Duodenal mucosa (tissue), 2 donors: ENCODE measurements around the gene SDF2L1.

Experiments used
- H3K27ac ChIP-seq: one replicate; pipeline ENCODE4 v1.7.0; 2013; ENCODE audit warnings: low read depth, low read length
- H3K27me3 ChIP-seq, 2 donors: one replicate each; pipeline ENCODE4 v1.7.0; 2013; ENCODE audit warnings: low read length in 2 of 2, control low read depth in 1 of 2; ENCODE audit not compliant: insufficient read depth in 2 of 2, control insufficient read depth in 1 of 2
- H3K36me3 ChIP-seq, 2 donors: one replicate each; pipeline ENCODE4 v1.7.0; 2013; ENCODE audit warnings: low read length in 2 of 2, control low read depth in 1 of 2; ENCODE audit not compliant: insufficient read depth in 2 of 2, control insufficient read depth in 1 of 2
- H3K4me1 ChIP-seq, 2 donors: one replicate each; pipeline ENCODE4 v1.7.0; 2013; ENCODE audit warnings: low read length in 2 of 2, control low read depth in 1 of 2; ENCODE audit not compliant: insufficient read depth in 2 of 2, control insufficient read depth in 1 of 2
- H3K4me3 ChIP-seq, 2 donors: one replicate each; pipeline ENCODE4 v1.7.0; 2013; ENCODE audit warnings: low read length in 2 of 2, low read depth in 1 of 2
- H3K9ac ChIP-seq, 2 donors: one replicate each; pipeline ENCODE4 v1.7.0; 2013; ENCODE audit warnings: low read length in 2 of 2, low read depth in 1 of 2
- H3K9me3 ChIP-seq, 2 donors: one replicate each; pipeline ENCODE4 v1.7.0; 2013; ENCODE audit warnings: low read length in 2 of 2, control low read depth in 1 of 2; ENCODE audit not compliant: control insufficient read depth in 1 of 2

Gene SDF2L1

GRCh38 chr22:21679383-21679782, 37.3 kb downstream of the SDF2L1 start:
- Histone ChIP-seq H3K9ac (no peak overlapping the region), H3K27me3 (no peaks in the 10 kb centered on the region), H3K4me3 (no peak overlapping the region), H3K36me3 (peaks cover 28 to 53% of the 10 kb centered on the region in 2 donors), H3K27ac (no peak overlapping the region), H3K4me1 (no peaks in the 10 kb centered on the region), H3K9me3 (no peaks in the 10 kb centered on the region)

- H3K9ac ChIP-seq: no peak overlapping the region
- peaks cover 15 to 55% of the 10 kb centered on the region in 2 donors for H3K36me3 ChIP-seq
- H3K4me3 ChIP-seq: no peak overlapping the region
- no peak overlapping the region for H3K27ac ChIP-seq
- H3K9me3 ChIP-seq: no peaks in the 10 kb centered on the region
- H3K4me1 ChIP-seq: no peaks in the 10 kb centered on the region
- no peaks in the 10 kb centered on the region for H3K27me3 ChIP-seq
Observed at GRCh38 chr22:21680830-21681565, 38.9 kb downstream of the SDF2L1 start.

- Histone ChIP-seq H3K27me3 (no peaks in the 10 kb centered on the region), H3K36me3 (peaks cover 21 to 62% of the 10 kb centered on the region in 2 donors), H3K4me1 (no peaks in the 10 kb centered on the region), H3K4me3 (no peak overlapping the region), H3K27ac (no peak overlapping the region), H3K9me3 (no peaks in the 10 kb centered on the region), H3K9ac (no peak overlapping the region)
Observed at GRCh38 chr22:21681566-21682370, 39.7 kb downstream of the SDF2L1 start.

- Histone ChIP-seq H3K9ac (no peak overlapping the region), H3K27me3 (no peaks in the 10 kb centered on the region), H3K4me3 (no peak overlapping the region), H3K36me3 (peaks cover 22 to 66% of the 10 kb centered on the region in 2 donors), H3K27ac (no peak overlapping the region), H3K9me3 (no peaks in the 10 kb centered on the region), H3K4me1 (no peaks in the 10 kb centered on the region)
Observed at GRCh38 chr22:21682385-21683175, 40.5 kb downstream of the SDF2L1 start.

GRCh38 chr22:21683401-21683811, 41.3 kb downstream of the SDF2L1 start:
- Histone ChIP-seq H3K9ac (no peak overlapping the region), H3K27ac (no peak overlapping the region), H3K9me3 (no peaks in the 10 kb centered on the region), H3K36me3 (peaks cover 25 to 63% of the 10 kb centered on the region in 2 donors), H3K27me3 (no peaks in the 10 kb centered on the region), H3K4me3 (no peak overlapping the region), H3K4me1 (no peaks in the 10 kb centered on the region)

GRCh38 chr22:21684492-21685163, 42.5 kb downstream of the SDF2L1 start:
- Histone ChIP-seq H3K4me3 (no peak overlapping the region), H3K4me1 (no peaks in the 10 kb centered on the region), H3K27ac (no peak overlapping the region), H3K27me3 (no peaks in the 10 kb centered on the region), H3K9ac (no peak overlapping the region), H3K9me3 (no peaks in the 10 kb centered on the region), H3K36me3 (peaks cover 25 to 73% of the 10 kb centered on the region in 2 donors)

GRCh38 chr22:21685164-21685513, 43.0 kb downstream of the SDF2L1 start:
- peaks cover 25 to 75% of the 10 kb centered on the region in 2 donors for H3K36me3 ChIP-seq
- H3K27ac ChIP-seq: no peak overlapping the region
- no peaks in the 10 kb centered on the region for H3K9me3 ChIP-seq
- no peaks in the 10 kb centered on the region for H3K4me1 ChIP-seq
- H3K9ac ChIP-seq: no peak overlapping the region
- H3K27me3 ChIP-seq: no peaks in the 10 kb centered on the region
- no peak overlapping the region for H3K4me3 ChIP-seq

GRCh38 chr22:21686193-21686608, 44.1 kb downstream of the SDF2L1 start:
- H3K9ac ChIP-seq: no peak overlapping the region
- no peaks in the 10 kb centered on the region for H3K4me1 ChIP-seq
- no peaks in the 10 kb centered on the region for H3K27me3 ChIP-seq
- no peak overlapping the region for H3K27ac ChIP-seq
- peaks cover 22 to 74% of the 10 kb centered on the region in 2 donors for H3K36me3 ChIP-seq
- H3K4me3 ChIP-seq: no peak overlapping the region
- H3K9me3 ChIP-seq: no peaks in the 10 kb centered on the region

GRCh38 chr22:21686634-21687393, 44.7 kb downstream of the SDF2L1 start:
- peaks cover 20 to 72% of the 10 kb centered on the region in 2 donors for H3K36me3 ChIP-seq

More at GRCh38 chr22:21686634-21687393, 44.7 kb downstream of the SDF2L1 start:
- H3K4me3 ChIP-seq: no peak overlapping the region
- H3K27ac ChIP-seq: no peak overlapping the region
- H3K27me3 ChIP-seq: no peaks in the 10 kb centered on the region
- H3K4me1 ChIP-seq: no peaks in the 10 kb centered on the region
- H3K9ac ChIP-seq: no peak overlapping the region
- H3K9me3 ChIP-seq: no peaks in the 10 kb centered on the region
